SU-DHL-6 (cell line): ENCODE results near the gene ADH7.

Source experiments
- H2AFZ ChIP-seq: fragments of 200-600 bp; sonication (generic); 2 replicates; pipeline ENCODE4 v1.6.1; 2014; ENCODE audit warnings: low read depth, mild to moderate bottlenecking, moderate library complexity, mixed read lengths, antibody characterized with exemption, low read length; ENCODE audit not compliant: severe bottlenecking
- H3F3A ChIP-seq: fragments of 200-600 bp; shearing (Covaris generic); 2 replicates; pipeline ENCODE4 v1.6.0; 2016; ENCODE audit warnings: antibody characterized with exemption, mild to moderate bottlenecking; ENCODE audit not compliant: insufficient read depth
- H3K27ac ChIP-seq: fragments of 200-600 bp; sonication (generic); 2 replicates; pipeline ENCODE4 v1.5.1; 2016; ENCODE audit warnings: low read depth, mild to moderate bottlenecking, low read length, moderate library complexity, mixed read lengths
- H3K27me3 ChIP-seq: fragments of 200-600 bp; sonication (generic), shearing (Covaris generic); 2 replicates; pipeline ENCODE4 v1.6.0; 2014; ENCODE audit warnings: mild to moderate bottlenecking, low read length
- H3K36me3 ChIP-seq: fragments of 200-600 bp; sonication (generic); 2 replicates; pipeline ENCODE4 v1.6.1; 2014; ENCODE audit warnings: mild to moderate bottlenecking, low read length, mixed read lengths
- H3K4me2 ChIP-seq: fragments of 300-600, 200-600 bp; shearing (Covaris generic), sonication (generic); 2 replicates; pipeline ENCODE4 v1.6.0; 2014; ENCODE audit warnings: low read length, low read depth, mild to moderate bottlenecking; ENCODE audit not compliant: poor library complexity, severe bottlenecking
- H3K4me3 ChIP-seq: fragments of 200-600 bp; sonication (generic); 2 replicates; pipeline ENCODE4 v1.5.1; 2014; ENCODE audit warnings: antibody characterized with exemption, low read length, mild to moderate bottlenecking, mixed read lengths; ENCODE audit not compliant: insufficient read depth, poor library complexity, severe bottlenecking
- H3K79me2 ChIP-seq: fragments of 200-600 bp; sonication (generic); 2 replicates; pipeline ENCODE4 v1.6.1; 2014; ENCODE audit warnings: mild to moderate bottlenecking, low read length, moderate library complexity; ENCODE audit not compliant: insufficient read depth
- H3K9ac ChIP-seq: fragments of 200-600 bp; sonication (generic); 2 replicates; pipeline ENCODE4 v1.7.0; 2014; ENCODE audit warnings: mild to moderate bottlenecking, low read length
- H3K9me2 ChIP-seq: fragments of 200-600 bp; sonication (generic); replicated peaks from 2 replicates; pipeline ENCODE4 v1.6.1; 2014; ENCODE audit warnings: low read length; ENCODE audit not compliant: insufficient read depth
- H3K9me3 ChIP-seq: fragments of 200-600 bp; sonication (generic); 2 replicates; pipeline ENCODE4 v1.6.1; 2014; ENCODE audit warnings: low read length, mixed read lengths; ENCODE audit not compliant: insufficient read depth
- H4K20me1 ChIP-seq: fragments of 200-600 bp; sonication (generic); 2 replicates; pipeline ENCODE4 v1.6.1; 2014; ENCODE audit warnings: low read depth, mild to moderate bottlenecking, antibody characterized with exemption, low read length, moderate library complexity, mixed read lengths
- CTCF ChIP-seq: fragments of 200-600 bp; sonication (generic); IDR thresholded peaks from one replicate; pipeline ENCODE4 v1.5.1; 2017; ENCODE audit warnings: antibody characterized with exemption, mild to moderate bottlenecking, low read length, moderate library complexity; ENCODE audit not compliant: insufficient read depth, poor library complexity, severe bottlenecking
- EZH2phosphoT487 ChIP-seq: fragments of 200-600 bp; sonication (generic), shearing (Covaris generic); conservative IDR thresholded peaks from 2 replicates; pipeline ENCODE4 v1.6.1; 2018; ENCODE audit warnings: mild to moderate bottlenecking, antibody characterized with exemption, low read length, moderate library complexity, mixed read lengths

Gene ADH7

DNA sequence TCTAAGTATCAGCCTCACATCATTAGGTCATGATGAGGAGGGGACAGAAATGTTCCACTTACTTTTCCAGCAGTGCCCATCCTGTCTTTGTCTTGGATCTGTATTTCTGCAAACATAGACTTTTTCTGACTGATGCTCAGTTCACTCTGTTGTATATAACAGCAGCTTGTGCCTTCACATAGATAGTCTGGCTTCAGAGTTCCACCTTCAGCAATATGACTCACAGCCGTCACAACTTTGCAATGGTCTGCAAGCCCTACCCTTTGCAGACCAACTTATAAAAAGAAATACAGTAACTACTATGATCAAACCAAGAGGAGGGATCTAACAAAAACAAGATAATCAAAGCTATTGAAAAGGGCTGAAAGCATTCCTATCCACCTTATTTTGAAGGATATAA, at the start of gene ADH7:
Gene ADH7 (minus strand): TSS at position 189 of the 400 bp plus-strand sequence. CDS start 109 bp downstream, at position 80.
- Histone ChIP-seq H3K27ac (no peak within 1 kb of the TSS), H3K36me3 (no peaks in the 10 kb centered on the region), H4K20me1 (no peaks in the 10 kb centered on the region), H3K27me3 (no peaks in the 10 kb centered on the region), H3K9me3 (no peaks in the 10 kb centered on the region), H3K9me2 (no peaks in the 10 kb centered on the region), H2AFZ (no peak within 1 kb of the TSS), H3K9ac (no peak within 1 kb of the TSS), H3K4me2 (no peak within 1 kb of the TSS), H3K79me2 (no peaks in the 10 kb centered on the region), H3F3A (no peaks in the 10 kb centered on the region), H3K4me3 (no peak within 1 kb of the TSS)
- TF ChIP-seq CTCF = no peak
- no peak for TF ChIP-seq EZH2phosphoT487

GRCh38 chr4:99483636-99484035, 48.5 kb upstream of the ADH7 start:
- TF ChIP-seq EZH2phosphoT487 (no peak), CTCF (no peak)
- Histone ChIP-seq H2AFZ (no peak overlapping the region), H3K4me3 (no peak overlapping the region), H3K27ac (no peak overlapping the region), H3K27me3 (no peaks in the 10 kb centered on the region), H3K9ac (no peak overlapping the region), H3K36me3 (no peaks in the 10 kb centered on the region), H3K79me2 (no peaks in the 10 kb centered on the region), H3K9me3 (no peaks in the 10 kb centered on the region), H3F3A (no peaks in the 10 kb centered on the region), H4K20me1 (no peaks in the 10 kb centered on the region), H3K9me2 (no peaks in the 10 kb centered on the region), H3K4me2 (no peak overlapping the region)

DNA sequence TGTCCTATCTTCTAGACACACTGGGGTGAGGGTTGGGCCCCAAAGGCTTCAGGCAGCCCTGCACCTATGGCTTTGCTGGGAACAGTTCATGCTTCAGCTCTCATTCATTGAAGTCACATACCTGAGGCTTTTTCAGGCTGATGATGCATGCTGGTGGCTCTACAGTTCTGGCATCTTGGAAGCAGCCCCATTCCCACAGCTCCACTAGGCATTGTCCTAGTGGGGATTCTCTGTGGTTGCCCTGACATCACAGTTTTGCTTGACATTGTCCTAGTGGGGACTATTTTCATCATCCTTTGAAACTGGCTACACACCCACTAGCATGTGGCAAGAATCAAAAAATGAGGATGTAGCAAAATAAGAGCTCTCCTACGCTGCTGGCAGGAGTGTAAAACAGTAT, 38.0 kb upstream of the ADH7 start:
- no peak overlapping the region for H3K27ac ChIP-seq
- no peak for TF ChIP-seq EZH2phosphoT487
- no peak for TF ChIP-seq CTCF
- H3F3A ChIP-seq = no peaks in the 10 kb centered on the region
- H4K20me1 ChIP-seq = no peaks in the 10 kb centered on the region
- no peak overlapping the region for H2AFZ ChIP-seq
- H3K9me2 ChIP-seq = no peaks in the 10 kb centered on the region
- no peak overlapping the region for H3K9ac ChIP-seq
- H3K36me3 ChIP-seq = no peaks in the 10 kb centered on the region
- H3K79me2 ChIP-seq = no peaks in the 10 kb centered on the region
- no peaks in the 10 kb centered on the region for H3K27me3 ChIP-seq
- H3K4me3 ChIP-seq = no peak overlapping the region
- no peak overlapping the region for H3K4me2 ChIP-seq
- no peaks in the 10 kb centered on the region for H3K9me3 ChIP-seq
